ENCODE results near the gene MCRIP1. TPM values are rescaled to one million over a fixed set of nuclear protein-coding genes. Genes with fewer than 3 reads are reported as not detected.

The MCRIP1 gene
- total and polyA plus RNA-seq, 5 donors from 2014 or later: 58.1 to 93.2 (median 74.9) TPM

DNA sequence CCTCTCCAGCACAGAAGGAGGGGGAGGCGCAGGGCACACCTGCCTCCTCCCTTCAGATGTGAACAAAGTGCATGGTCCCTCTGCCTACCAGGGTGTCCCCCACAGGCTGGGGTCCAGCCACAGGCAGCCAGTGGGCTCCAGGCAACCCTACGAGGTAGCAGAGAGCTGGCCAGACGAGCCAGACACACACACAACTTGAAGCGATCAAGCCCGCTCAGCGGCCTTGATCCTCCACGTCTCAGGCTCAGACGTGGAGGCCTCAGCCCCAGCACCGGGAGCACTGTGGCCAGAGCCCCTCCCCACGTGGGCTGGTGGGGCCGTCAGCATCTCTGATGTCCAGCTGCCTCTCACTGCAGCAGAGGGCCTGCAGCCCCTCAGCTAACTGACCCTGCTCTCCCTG lies 8.5 kb downstream of the MCRIP1 start:
- no peak overlapping the region for H3K4me3 Mint-ChIP-seq
- H3K4me1 Mint-ChIP-seq: peaks cover 0 to 14% (median 4%) of the 10 kb centered on the region in 4 donors
- no peak overlapping the region for H3K27ac Mint-ChIP-seq
- DNase-seq (no peak), ATAC-seq (ENCODE audit: low read depth in 2 of 2) (no peak)
- H3K36me3 Mint-ChIP-seq: peaks cover 8% of the 10 kb centered on the region
- Histone ChIP-seq H3K4me3 (ENCODE audit: low read depth, low read length) (no peak overlapping the region), H3K27me3 (ENCODE audit: control insufficient read depth, insufficient read depth, low read length) (no peaks in the 10 kb centered on the region), H3K36me3 (ENCODE audit: control insufficient read depth, insufficient read depth, low read length) (peaks cover 3% of the 10 kb centered on the region), H3K27ac (ENCODE audit: insufficient read depth, low read length, poor library complexity, severe bottlenecking) (no peak overlapping the region), H3K4me1 (ENCODE audit: control insufficient read depth, insufficient read depth, low read length, poor library complexity, severe bottlenecking) (no peaks in the 10 kb centered on the region), H3K9me3 (ENCODE audit: control insufficient read depth in 2 of 2, low read length in 2 of 2) (no peaks in the 10 kb centered on the region)
- H3K27me3 Mint-ChIP-seq: no peaks in the 10 kb centered on the region
- peaks cover 0 to 2% (median 0%) of the 10 kb centered on the region in 7 donors for H3K9me3 Mint-ChIP-seq

DNA sequence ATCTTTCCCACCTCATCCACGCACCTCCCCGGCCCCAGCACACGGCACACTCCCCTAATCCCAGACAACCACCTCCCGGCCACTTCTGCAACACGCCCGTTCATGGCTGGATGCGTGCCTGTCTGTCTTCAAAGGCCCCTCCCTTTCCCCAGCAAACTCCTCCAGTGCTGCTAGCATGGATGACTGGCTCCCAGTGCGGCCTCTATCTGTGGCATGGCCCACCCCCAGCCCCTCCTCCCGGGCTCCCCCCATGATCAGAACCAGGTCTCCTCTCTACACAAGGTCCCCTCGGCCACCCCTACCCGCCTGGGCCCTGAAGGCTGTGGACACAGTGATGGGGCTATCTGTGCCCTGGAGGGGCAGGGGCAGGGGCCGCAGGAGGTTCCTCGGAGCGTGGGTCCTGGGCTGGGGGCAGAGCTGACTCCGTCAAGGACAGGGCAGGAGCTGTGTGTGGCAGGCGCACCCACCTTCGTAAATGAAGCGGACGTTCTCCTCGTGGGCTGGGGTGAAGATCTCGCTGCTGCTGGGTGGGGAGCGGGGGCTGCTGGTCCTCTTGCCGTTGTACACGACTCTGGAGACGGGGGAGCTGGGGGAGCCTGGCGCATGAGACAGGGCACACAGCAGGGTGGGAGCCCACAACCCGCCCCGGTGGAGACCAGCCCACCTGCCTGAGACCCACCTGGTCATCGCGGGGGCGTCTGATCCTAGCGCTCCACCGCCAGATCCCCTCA lies 9.1 kb downstream of the MCRIP1 start:
- Mint-ChIP-seq H3K27me3 (no peaks in the 10 kb centered on the region), H3K27ac (no peak overlapping the region), H3K4me1 (peaks cover 0 to 13% (median 4%) of the 10 kb centered on the region in 4 donors), H3K4me3 (no peak overlapping the region), H3K36me3 (peaks cover 8% of the 10 kb centered on the region), H3K9me3 (peaks cover 0 to 2% (median 0%) of the 10 kb centered on the region in 7 donors)
- Histone ChIP-seq H3K36me3 (ENCODE audit: control insufficient read depth, insufficient read depth, low read length) (peaks cover 3% of the 10 kb centered on the region), H3K4me1 (ENCODE audit: control insufficient read depth, insufficient read depth, low read length, poor library complexity, severe bottlenecking) (no peaks in the 10 kb centered on the region), H3K27me3 (ENCODE audit: control insufficient read depth, insufficient read depth, low read length) (no peaks in the 10 kb centered on the region), H3K27ac (ENCODE audit: insufficient read depth, low read length, poor library complexity, severe bottlenecking) (no peak overlapping the region), H3K4me3 (ENCODE audit: low read depth, low read length) (no peak overlapping the region), H3K9me3 (ENCODE audit: control insufficient read depth in 2 of 2, low read length in 2 of 2) (no peaks in the 10 kb centered on the region)
- DNase-seq (no peak), ATAC-seq (ENCODE audit: low read depth in 2 of 2) (no peak)

DNA sequence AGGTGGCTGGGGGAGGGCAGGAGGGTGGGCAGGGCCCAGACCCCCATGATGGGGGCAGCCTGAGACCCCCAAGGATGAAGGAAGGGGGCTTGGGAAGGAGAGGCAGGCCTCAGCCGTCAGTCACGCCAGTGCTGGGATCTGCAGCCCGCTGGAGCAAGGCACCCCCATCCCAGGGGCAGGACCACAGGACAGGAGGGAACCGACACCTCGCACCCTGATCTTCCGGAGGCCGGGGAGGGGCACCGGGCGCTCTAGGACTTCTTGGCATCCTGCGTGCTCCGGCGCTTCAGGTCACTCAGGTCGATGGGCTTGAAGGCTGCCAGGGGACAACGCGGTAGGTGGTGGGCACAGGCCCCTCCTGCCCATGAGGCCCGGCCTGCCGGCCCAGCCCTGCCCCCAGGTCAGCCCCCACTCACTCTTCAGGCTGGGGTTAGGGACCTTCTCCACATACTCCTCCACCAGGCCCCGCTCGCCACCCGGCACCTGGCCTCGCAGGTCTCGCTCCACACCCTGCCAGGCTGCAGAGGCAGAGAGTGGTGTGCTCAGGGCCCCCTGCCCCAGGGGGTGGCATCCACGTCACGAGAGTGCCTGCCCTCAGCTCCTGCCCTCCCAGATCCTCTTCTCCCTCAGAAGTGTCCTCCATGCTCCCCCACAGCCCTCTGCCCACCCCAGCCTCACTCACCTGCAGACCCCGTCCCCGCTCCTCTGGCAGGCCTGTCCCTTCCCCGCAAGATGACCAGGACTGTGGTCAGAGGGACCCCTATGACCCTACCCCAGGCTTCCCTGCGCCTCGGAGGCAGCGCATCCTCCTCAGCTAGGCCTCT lies 9.9 kb downstream of the MCRIP1 start:
- no peak for ATAC-seq (ENCODE audit: low read depth in 2 of 2)
- H3K4me1 ChIP-seq (ENCODE audit: control insufficient read depth, insufficient read depth, low read length, poor library complexity, severe bottlenecking): no peaks in the 10 kb centered on the region

DNA sequence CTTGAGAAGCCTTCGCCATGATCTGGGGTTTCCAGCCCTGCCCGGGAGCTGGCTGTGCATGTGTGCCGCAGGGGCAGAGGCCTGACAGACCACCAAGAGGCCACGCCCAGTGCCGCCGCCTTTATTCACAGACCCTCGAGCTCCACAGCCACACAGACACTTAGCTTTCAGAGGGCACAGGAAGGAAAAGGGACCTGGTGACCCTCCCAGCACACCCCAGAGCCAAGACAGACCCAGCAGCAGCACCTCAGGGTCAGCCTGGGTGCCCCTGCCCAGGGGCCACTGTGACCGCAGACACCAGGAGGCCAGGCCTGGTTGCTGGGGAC lies 10.8 kb downstream of the MCRIP1 start:
- ATAC-seq (ENCODE audit: low read depth in 2 of 2): no peak
- peaks cover 0 to 2% (median 0%) of the 10 kb centered on the region in 7 donors for H3K9me3 Mint-ChIP-seq

More for the DNA sequence above, 9.9 kb downstream of the MCRIP1 start:
- H3K27ac ChIP-seq (ENCODE audit: insufficient read depth, low read length, poor library complexity, severe bottlenecking): no peak overlapping the region
- Mint-ChIP-seq H3K9me3 (peaks cover 0 to 2% (median 0%) of the 10 kb centered on the region in 7 donors), H3K27me3 (no peaks in the 10 kb centered on the region), H3K4me3 (no peak overlapping the region), H3K36me3 (peaks cover 8% of the 10 kb centered on the region), H3K4me1 (peaks cover 0 to 9% (median 1%) of the 10 kb centered on the region in 4 donors), H3K27ac (no peak overlapping the region)
- no peak overlapping the region for H3K4me3 ChIP-seq (ENCODE audit: low read depth, low read length)
- peaks cover 3% of the 10 kb centered on the region for H3K36me3 ChIP-seq (ENCODE audit: control insufficient read depth, insufficient read depth, low read length)
- no peaks in the 10 kb centered on the region for H3K27me3 ChIP-seq (ENCODE audit: control insufficient read depth, insufficient read depth, low read length)
- no peaks in the 10 kb centered on the region for H3K9me3 ChIP-seq (ENCODE audit: control insufficient read depth in 2 of 2, low read length in 2 of 2)
- DNase-seq: no peak

DNA sequence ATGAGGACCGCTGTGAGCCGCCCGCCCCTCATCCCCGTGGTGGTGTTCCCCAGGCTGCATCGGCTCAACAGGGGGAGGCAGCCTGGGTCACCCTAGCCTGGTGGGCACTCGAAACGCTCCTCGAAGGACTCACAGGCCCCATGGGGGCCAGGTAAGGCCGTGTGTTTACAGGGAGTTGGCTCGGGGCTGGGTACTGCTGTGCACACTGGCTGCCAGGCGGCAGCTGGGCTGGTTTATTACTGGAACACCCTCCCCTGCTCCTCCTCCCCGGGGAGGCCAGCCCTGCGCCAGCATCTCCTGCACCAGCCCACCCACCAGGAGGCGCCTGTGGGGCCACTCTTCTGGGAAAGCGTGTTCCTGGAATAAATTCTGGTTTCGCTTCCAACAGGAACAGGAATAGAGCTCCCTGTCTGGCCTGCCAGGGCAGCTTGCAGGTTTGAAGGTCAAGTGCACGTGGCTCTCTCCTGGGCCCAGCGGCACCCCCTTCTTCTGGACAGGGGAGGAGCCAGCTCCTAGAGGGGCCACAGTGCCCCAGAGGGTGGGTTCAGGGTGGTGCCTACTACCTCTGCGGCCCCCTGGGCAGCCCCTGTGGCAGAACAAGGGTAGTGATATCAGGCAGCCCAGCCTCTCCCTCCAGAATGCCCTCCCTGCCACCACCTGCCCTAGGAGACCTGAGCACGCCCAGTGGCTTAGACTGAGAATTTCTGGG lies 11.3 kb downstream of the MCRIP1 start:
- Histone ChIP-seq H3K36me3 (ENCODE audit: control insufficient read depth, insufficient read depth, low read length) (peaks cover 3% of the 10 kb centered on the region), H3K9me3 (ENCODE audit: control insufficient read depth in 2 of 2, low read length in 2 of 2) (no peaks in the 10 kb centered on the region), H3K4me3 (ENCODE audit: low read depth, low read length) (no peak overlapping the region), H3K4me1 (ENCODE audit: control insufficient read depth, insufficient read depth, low read length, poor library complexity, severe bottlenecking) (no peaks in the 10 kb centered on the region), H3K27ac (ENCODE audit: insufficient read depth, low read length, poor library complexity, severe bottlenecking) (no peak overlapping the region), H3K27me3 (ENCODE audit: control insufficient read depth, insufficient read depth, low read length) (no peaks in the 10 kb centered on the region)
- Mint-ChIP-seq H3K27ac (no peak overlapping the region), H3K27me3 (peaks cover 9% of the 10 kb centered on the region), H3K9me3 (peaks cover 0 to 2% (median 0%) of the 10 kb centered on the region in 7 donors), H3K4me1 (peaks cover 0 to 7% (median 2%) of the 10 kb centered on the region in 4 donors), H3K36me3 (peaks cover 8% of the 10 kb centered on the region), H3K4me3 (no peak overlapping the region)
- no peak for ATAC-seq (ENCODE audit: low read depth in 2 of 2)
- DNase-seq: peak in 1 of 3 donors; percentile 72

More for the DNA sequence above, 10.8 kb downstream of the MCRIP1 start:
- peaks cover 3% of the 10 kb centered on the region for H3K36me3 ChIP-seq (ENCODE audit: control insufficient read depth, insufficient read depth, low read length)
- Mint-ChIP-seq H3K4me3 (no peak overlapping the region), H3K27me3 (peaks cover 7% of the 10 kb centered on the region), H3K4me1 (peaks cover 0 to 7% (median 1%) of the 10 kb centered on the region in 4 donors), H3K27ac (no peak overlapping the region), H3K36me3 (peaks cover 8% of the 10 kb centered on the region)
- no peaks in the 10 kb centered on the region for H3K9me3 ChIP-seq (ENCODE audit: control insufficient read depth in 2 of 2, low read length in 2 of 2)
- no peaks in the 10 kb centered on the region for H3K4me1 ChIP-seq (ENCODE audit: control insufficient read depth, insufficient read depth, low read length, poor library complexity, severe bottlenecking)
- no peak for DNase-seq
- H3K4me3 ChIP-seq (ENCODE audit: low read depth, low read length): no peak overlapping the region
- no peak overlapping the region for H3K27ac ChIP-seq (ENCODE audit: insufficient read depth, low read length, poor library complexity, severe bottlenecking)
- no peaks in the 10 kb centered on the region for H3K27me3 ChIP-seq (ENCODE audit: control insufficient read depth, insufficient read depth, low read length)

DNA sequence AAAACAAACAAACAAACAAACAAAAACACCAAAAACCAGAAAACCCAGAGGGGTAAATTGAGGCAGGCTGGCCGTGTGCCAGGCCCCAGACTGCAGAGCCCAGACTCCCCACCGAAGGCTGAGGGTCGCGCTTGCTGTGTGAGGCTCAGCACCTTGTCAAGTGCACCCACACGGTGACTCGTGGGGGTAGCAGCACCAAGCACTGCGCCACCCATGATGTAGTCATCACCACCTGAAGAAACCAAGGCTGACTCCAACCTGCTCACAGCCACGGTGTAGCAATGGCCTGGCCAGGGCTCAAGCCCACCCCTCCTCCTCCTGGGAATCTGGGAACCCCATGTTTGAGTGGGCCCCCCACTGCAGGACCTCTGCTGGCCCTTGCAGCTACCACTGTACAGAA lies 11.9 kb downstream of the MCRIP1 start:
- peaks cover 15% of the 10 kb centered on the region for H3K27me3 Mint-ChIP-seq
- Histone ChIP-seq H3K27me3 (ENCODE audit: control insufficient read depth, insufficient read depth, low read length) (no peaks in the 10 kb centered on the region), H3K4me1 (ENCODE audit: control insufficient read depth, insufficient read depth, low read length, poor library complexity, severe bottlenecking) (no peaks in the 10 kb centered on the region), H3K4me3 (ENCODE audit: low read depth, low read length) (no peak overlapping the region), H3K9me3 (ENCODE audit: control insufficient read depth in 2 of 2, low read length in 2 of 2) (no peaks in the 10 kb centered on the region), H3K36me3 (ENCODE audit: control insufficient read depth, insufficient read depth, low read length) (peaks cover 3% of the 10 kb centered on the region), H3K27ac (ENCODE audit: insufficient read depth, low read length, poor library complexity, severe bottlenecking) (no peak overlapping the region)
- ATAC-seq (ENCODE audit: low read depth in 2 of 2) (no peak), DNase-seq (no peak)
- H3K36me3 Mint-ChIP-seq: peaks cover 6% of the 10 kb centered on the region
- H3K9me3 Mint-ChIP-seq: peaks cover 0 to 2% (median 0%) of the 10 kb centered on the region in 7 donors
- peaks cover 0 to 6% (median 4%) of the 10 kb centered on the region in 4 donors for H3K4me1 Mint-ChIP-seq
- H3K4me3 Mint-ChIP-seq: no peak overlapping the region
- no peak overlapping the region for H3K27ac Mint-ChIP-seq

DNA sequence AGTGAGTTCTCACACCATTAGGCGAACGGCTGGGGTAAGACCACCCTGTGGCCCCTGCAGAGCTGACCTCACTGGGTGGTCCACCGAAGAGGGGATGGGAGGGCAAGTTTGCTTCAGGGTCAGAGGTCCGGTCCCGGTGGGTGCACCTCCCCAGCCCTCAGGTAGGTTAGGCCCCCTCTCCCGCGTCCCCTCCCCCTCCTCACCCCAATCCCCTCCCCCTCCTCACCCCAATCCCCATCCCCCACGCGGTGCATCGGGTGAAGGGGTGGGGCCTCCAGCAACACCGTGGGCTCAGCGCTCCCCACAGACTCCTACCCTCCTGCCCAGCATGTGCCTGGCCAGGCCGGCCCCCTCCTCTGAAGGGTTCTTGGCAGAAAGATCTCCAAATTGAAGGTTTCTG lies 13.4 kb downstream of the MCRIP1 start:
- H3K36me3 ChIP-seq (ENCODE audit: control insufficient read depth, insufficient read depth, low read length): peaks cover 3% of the 10 kb centered on the region
- H3K36me3 Mint-ChIP-seq: peaks cover 3% of the 10 kb centered on the region
- no peak overlapping the region for H3K4me3 ChIP-seq (ENCODE audit: low read depth, low read length)
- H3K4me3 Mint-ChIP-seq: no peak overlapping the region
- H3K27ac ChIP-seq (ENCODE audit: insufficient read depth, low read length, poor library complexity, severe bottlenecking): no peak overlapping the region
- no peaks in the 10 kb centered on the region for H3K9me3 ChIP-seq (ENCODE audit: control insufficient read depth in 2 of 2, low read length in 2 of 2)
- no peaks in the 10 kb centered on the region for H3K27me3 ChIP-seq (ENCODE audit: control insufficient read depth, insufficient read depth, low read length)
- H3K27me3 Mint-ChIP-seq: peaks cover 18% of the 10 kb centered on the region
- no peaks in the 10 kb centered on the region for H3K9me3 Mint-ChIP-seq
- DNase-seq (no peak), ATAC-seq (ENCODE audit: low read depth in 2 of 2) (no peak)
- H3K4me1 Mint-ChIP-seq: peaks cover 0 to 6% (median 4%) of the 10 kb centered on the region in 4 donors
- H3K27ac Mint-ChIP-seq: no peak overlapping the region
- H3K4me1 ChIP-seq (ENCODE audit: control insufficient read depth, insufficient read depth, low read length, poor library complexity, severe bottlenecking): no peaks in the 10 kb centered on the region

All from CD4-positive, CD25-positive, alpha-beta regulatory T cell (primary cell).